ENCODE measurements around the gene ZNF521.

The ZNF521 gene

GRCh38 chr18:25019931-25020330, 332.0 kb downstream of the ZNF521 start:
- Histone ChIP-seq H3K9ac (ENCODE audit: low read length) (no peak overlapping the region), H3K27ac (ENCODE audit: low read depth, low read length) (no peak overlapping the region), H3K4me3 (ENCODE audit: low read depth in 1 of 2, low read length in 2 of 2) (no peak overlapping the region), H3K9me3 (ENCODE audit: low read length) (no peaks in the 10 kb centered on the region), H3K4me1 (ENCODE audit: insufficient read depth, low read length) (no peaks in the 10 kb centered on the region), H3K36me3 (ENCODE audit: insufficient read depth, low read length) (no peaks in the 10 kb centered on the region), H3K27me3 (ENCODE audit: control insufficient read depth in 1 of 2, insufficient read depth in 2 of 2, low read length in 2 of 2) (no peaks in the 10 kb centered on the region)

- Histone ChIP-seq H3K4me3 (ENCODE audit: low read depth in 1 of 2, low read length in 2 of 2) (no peak overlapping the region), H3K9me3 (ENCODE audit: low read length) (no peaks in the 10 kb centered on the region), H3K9ac (ENCODE audit: low read length) (no peak overlapping the region), H3K27me3 (ENCODE audit: control insufficient read depth in 1 of 2, insufficient read depth in 2 of 2, low read length in 2 of 2) (no peaks in the 10 kb centered on the region), H3K36me3 (ENCODE audit: insufficient read depth, low read length) (no peaks in the 10 kb centered on the region), H3K4me1 (ENCODE audit: insufficient read depth, low read length) (no peaks in the 10 kb centered on the region), H3K27ac (ENCODE audit: low read depth, low read length) (no peak overlapping the region)
These were observed 332.7 kb downstream of the ZNF521 start for GRCh38 chr18:25019086-25019860.

- no peaks in the 10 kb centered on the region for H3K9me3 ChIP-seq (ENCODE audit: low read length)
- no peak overlapping the region for H3K27ac ChIP-seq (ENCODE audit: low read depth, low read length)
- no peaks in the 10 kb centered on the region for H3K36me3 ChIP-seq (ENCODE audit: insufficient read depth, low read length)
- H3K9ac ChIP-seq (ENCODE audit: low read length), result no peak overlapping the region
- no peak overlapping the region for H3K4me3 ChIP-seq (ENCODE audit: low read depth in 1 of 2, low read length in 2 of 2)
- no peaks in the 10 kb centered on the region for H3K4me1 ChIP-seq (ENCODE audit: insufficient read depth, low read length)
- no peaks in the 10 kb centered on the region for H3K27me3 ChIP-seq (ENCODE audit: control insufficient read depth in 1 of 2, insufficient read depth in 2 of 2, low read length in 2 of 2)
These were observed 335.3 kb downstream of the ZNF521 start for GRCh38 chr18:25016666-25017065.

- Histone ChIP-seq H3K36me3 (ENCODE audit: insufficient read depth, low read length) (no peaks in the 10 kb centered on the region), H3K4me1 (ENCODE audit: insufficient read depth, low read length) (no peaks in the 10 kb centered on the region), H3K27ac (ENCODE audit: low read depth, low read length) (no peak overlapping the region), H3K27me3 (ENCODE audit: control insufficient read depth in 1 of 2, insufficient read depth in 2 of 2, low read length in 2 of 2) (no peaks in the 10 kb centered on the region), H3K4me3 (ENCODE audit: low read depth in 1 of 2, low read length in 2 of 2) (no peak overlapping the region), H3K9me3 (ENCODE audit: low read length) (no peaks in the 10 kb centered on the region), H3K9ac (ENCODE audit: low read length) (no peak overlapping the region)
These were observed 335.8 kb downstream of the ZNF521 start for GRCh38 chr18:25016181-25016580.
